ENCODE data around the gene C5orf63. TPM values are rescaled to one million over a fixed set of nuclear protein-coding genes. Genes with fewer than 3 reads are reported as not detected.

C5orf63 gene
- total RNA-seq, 1 experiment from 2014 or later, result 1.2 TPM

DNA sequence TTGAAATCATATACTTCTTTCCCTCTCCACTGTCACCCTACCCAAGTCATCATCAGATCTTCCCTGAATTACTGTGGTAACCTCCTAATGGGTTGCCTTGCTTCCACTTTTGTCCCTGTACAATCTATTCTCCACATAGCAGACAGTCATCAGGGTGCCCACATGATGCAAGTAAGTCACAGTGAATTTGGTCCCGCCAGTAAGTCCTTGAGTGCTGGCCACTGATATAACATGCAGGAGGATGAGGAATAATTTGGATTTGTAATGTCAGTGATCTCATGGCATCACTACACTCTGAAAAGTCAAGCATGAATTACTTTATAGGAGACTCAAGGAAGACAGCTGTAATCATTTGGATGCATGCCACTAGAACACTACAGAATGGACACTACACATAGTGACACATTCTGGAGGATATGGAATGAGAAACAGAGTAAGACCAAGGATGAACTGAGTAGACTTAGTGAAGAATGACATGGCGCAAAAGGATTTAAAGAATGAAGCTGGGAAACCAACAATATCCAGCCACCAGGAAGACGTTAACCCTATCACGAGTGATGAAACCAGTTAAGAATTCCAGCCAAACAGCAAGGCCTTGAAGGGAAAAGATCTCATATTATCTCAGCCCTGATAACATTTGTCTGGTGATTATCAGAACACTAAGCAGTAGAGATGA lies 71.5 kb downstream of the C5orf63 start:
- H3K4me1 Mint-ChIP-seq, result peaks cover 0 to 8% of the 10 kb centered on the region in 2 experiments; a peak in 2 of 4 replicates
- no peak overlapping the region for H3K4ac ChIP-seq (ENCODE audit: low read depth, low read length)
- H4K8ac ChIP-seq (replicated peaks; ENCODE audit: insufficient read length, low read depth, low read length), result no peak overlapping the region
- H3K56ac ChIP-seq (ENCODE audit: insufficient read length, low read depth, low read length), result no peak overlapping the region
- H2AFZ ChIP-seq (ENCODE audit: low read length), result no peak overlapping the region
- no peaks in the 10 kb centered on the region for H3K79me1 ChIP-seq (ENCODE audit: insufficient read depth, low read depth, low read length, poor library complexity, severe bottlenecking)
- no peak overlapping the region for H3K27ac Mint-ChIP-seq
- H3K27me3 Mint-ChIP-seq (ENCODE audit: low read depth), result no peaks in the 10 kb centered on the region
- H3K4me1 ChIP-seq (ENCODE audit: insufficient read depth, low read length), result peaks cover 6% of the 10 kb centered on the region; the same call in 1 of the 2 replicates
- H4K20me1 ChIP-seq (ENCODE audit: control insufficient read depth, insufficient read depth, insufficient read length), result no peaks in the 10 kb centered on the region
- H3K9me3 ChIP-seq (ENCODE audit: control insufficient read depth, low read depth, low read length), result no peaks in the 10 kb centered on the region
- no peaks in the 10 kb centered on the region for H3K79me2 ChIP-seq (ENCODE audit: insufficient read depth, low read length)
- no peak overlapping the region for H3K4me3 Mint-ChIP-seq
- no peak overlapping the region for H3K4me2 ChIP-seq (ENCODE audit: insufficient read depth, insufficient read length, low read length)
- DNase-seq, result no peak
- no peaks in the 10 kb centered on the region; a peak in 1 of 7 replicates for H3K36me3 Mint-ChIP-seq (ENCODE audit: insufficient read depth in 1 of 3, low read depth in 3 of 3)
- TF ChIP-seq, protein P1, sequence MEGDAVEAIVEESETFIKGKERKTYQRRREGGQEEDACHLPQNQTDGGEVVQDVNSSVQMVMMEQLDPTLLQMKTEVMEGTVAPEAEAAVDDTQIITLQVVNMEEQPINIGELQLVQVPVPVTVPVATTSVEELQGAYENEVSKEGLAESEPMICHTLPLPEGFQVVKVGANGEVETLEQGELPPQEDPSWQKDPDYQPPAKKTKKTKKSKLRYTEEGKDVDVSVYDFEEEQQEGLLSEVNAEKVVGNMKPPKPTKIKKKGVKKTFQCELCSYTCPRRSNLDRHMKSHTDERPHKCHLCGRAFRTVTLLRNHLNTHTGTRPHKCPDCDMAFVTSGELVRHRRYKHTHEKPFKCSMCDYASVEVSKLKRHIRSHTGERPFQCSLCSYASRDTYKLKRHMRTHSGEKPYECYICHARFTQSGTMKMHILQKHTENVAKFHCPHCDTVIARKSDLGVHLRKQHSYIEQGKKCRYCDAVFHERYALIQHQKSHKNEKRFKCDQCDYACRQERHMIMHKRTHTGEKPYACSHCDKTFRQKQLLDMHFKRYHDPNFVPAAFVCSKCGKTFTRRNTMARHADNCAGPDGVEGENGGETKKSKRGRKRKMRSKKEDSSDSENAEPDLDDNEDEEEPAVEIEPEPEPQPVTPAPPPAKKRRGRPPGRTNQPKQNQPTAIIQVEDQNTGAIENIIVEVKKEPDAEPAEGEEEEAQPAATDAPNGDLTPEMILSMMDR (conservative IDR thresholded peaks at IDR 0.05), result no peak
- H2BK120ac ChIP-seq (ENCODE audit: low read depth, low read length, poor library complexity, severe bottlenecking), result no peak overlapping the region
- no CpG with 5 or more reads among the region's 4 CpGs for WGBS (ENCODE audit: extremely low coverage, insufficient read length, low lambda C conversion rate)
- no peak overlapping the region for H3T11ph ChIP-seq (ENCODE audit: low read length)
- no peaks in the 10 kb centered on the region for H3K23me2 ChIP-seq (ENCODE audit: insufficient read length, low read depth, low read length, poor library complexity, severe bottlenecking)
- H3K9me3 Mint-ChIP-seq, result no peaks in the 10 kb centered on the region
- H2AK5ac ChIP-seq (ENCODE audit: insufficient read length, low read length), result no peak overlapping the region
- H3K14ac ChIP-seq (ENCODE audit: insufficient read depth, low read length), result no peak overlapping the region
- no peak overlapping the region for H2BK5ac ChIP-seq (ENCODE audit: insufficient read length, low read length)
- H3K9ac ChIP-seq (ENCODE audit: extremely low read depth, insufficient read length, low read length), result no peak overlapping the region
- no peak overlapping the region for H2BK15ac ChIP-seq (ENCODE audit: low read depth, low read length)
- no peak overlapping the region for H2BK12ac ChIP-seq (ENCODE audit: insufficient read length, low read depth, low read length)
- no peak overlapping the region for H3K18ac ChIP-seq (ENCODE audit: insufficient read length, low read depth, low read length)
- H4K5ac ChIP-seq (ENCODE audit: insufficient read length, low read depth, low read length), result no peak overlapping the region
- H4K91ac ChIP-seq (ENCODE audit: insufficient read length, low read depth, low read length), result no peak overlapping the region
- no peak overlapping the region for H3K23ac ChIP-seq (ENCODE audit: insufficient read length, low read depth, low read length)
- H3K27me3 ChIP-seq (ENCODE audit: insufficient read depth, low read length), result no peaks in the 10 kb centered on the region
- no peak overlapping the region for H3K27ac ChIP-seq (ENCODE audit: insufficient read length, low read depth, low read length)
- H2BK20ac ChIP-seq (ENCODE audit: low read depth, low read length, poor library complexity, severe bottlenecking), result no peak overlapping the region

Other genes starting within 250 kb of the C5orf63 start
- 17.7 and 23.1 TPM in 2 replicates for gene MARCHF3, start 42.9 kb downstream of the C5orf63 start, total RNA-seq (2021)
- gene MEGF10, start 217.3 kb upstream of the C5orf63 start, total RNA-seq (2021), result 36.5 and 38.5 TPM in 2 replicates

Data from H9 (cell line).